ENCODE data around the gene ALPG. TPM values are rescaled to one million over a fixed set of nuclear protein-coding genes. Genes with fewer than 3 reads are reported as not detected.
"Not testable (repeated sequence)": the region's sequence is repeated elsewhere in the genome, so short reads cannot be mapped to it uniquely, and the experiment has no call there.

The ALPG gene
- total RNA-seq, 1 experiment from 2014 or later: 0.10 TPM

GRCh38 chr2:232441147-232441651 is 34.6 kb downstream of the ALPG start:
- Histone ChIP-seq H4K20me1 (ENCODE audit: insufficient read depth) (no peaks in the 10 kb centered on the region), H3K27ac (ENCODE audit: low read depth, low read length) (no peak overlapping the region), H3K9me2 (ENCODE audit: insufficient read depth) (no peaks in the 10 kb centered on the region), H2AFZ (ENCODE audit: low read depth, low read length, poor library complexity, severe bottlenecking) (no peak overlapping the region), H3K27me3 (ENCODE audit: insufficient read depth, low read length) (no peaks in the 10 kb centered on the region), H3K79me2 (ENCODE audit: insufficient read depth, low read length) (no peaks in the 10 kb centered on the region), H3K36me3 (ENCODE audit: control insufficient read depth in 1 of 2, insufficient read depth in 2 of 2, low read length in 2 of 2) (no peaks in the 10 kb centered on the region), H3K4me2 (ENCODE audit: low read length) (no peak overlapping the region), H3K9me3 (ENCODE audit: control insufficient read depth in 1 of 2, insufficient read depth in 1 of 2, low read depth in 1 of 2, low read length in 2 of 2) (no peaks in the 10 kb centered on the region), H3K4me3 (replicated peaks in 1 of 2; ENCODE audit: low read depth in 1 of 2, low read length in 2 of 2) (no peak overlapping the region), H3K9ac (ENCODE audit: low read length) (no peak overlapping the region), H3K4me1 (ENCODE audit: control insufficient read depth in 1 of 2, insufficient read depth in 2 of 2, low read length in 2 of 2) (peaks cover 0 to 13% of the 10 kb centered on the region in 2 experiments; a peak in 2 of 4 replicates)
- TF ChIP-seq JUND (IDR thresholded peaks at IDR 0.05) (no peak), REST (IDR thresholded peaks at IDR 0.05; ENCODE audit: low read depth) (no peak), MAX (IDR thresholded peaks at IDR 0.05) (no peak), CBX3 (IDR thresholded peaks at IDR 0.05; ENCODE audit: low read depth) (no peak), EZH2 (IDR thresholded peaks at IDR 0.05) (no peak), ZFX (IDR thresholded peaks at IDR 0.05) (no peak), ATF3 (IDR thresholded peaks at IDR 0.05) (no peak), POLR2AphosphoS5 (IDR thresholded peaks at IDR 0.05; ENCODE audit: low read depth, low read length) (no peak), CTCF (IDR thresholded peaks at IDR 0.05 in 2 of 3, conservative IDR thresholded peaks at IDR 0.05 in 1 of 3; ENCODE audit: borderline replicate concordance in 1 of 3, insufficient read depth in 1 of 3, low read depth in 2 of 3, low read length in 2 of 3) (no peak), ZNF274 (IDR thresholded peaks at IDR 0.05; ENCODE audit: low read depth, low read length) (no peak), SP1 (IDR thresholded peaks at IDR 0.05; ENCODE audit: low read depth) (no peak), FOSL1 (IDR thresholded peaks at IDR 0.05; ENCODE audit: low read depth) (no peak), SIN3A (IDR thresholded peaks at IDR 0.05; ENCODE audit: low read depth) (no peak)
- RAD21 ChIA-PET (ENCODE audit: low non-redundant PET in 1 of 2, low total read pairs in 2 of 2, uncharacterized antibody in 2 of 2, unreplicated experiment in 2 of 2): no interaction called here
- DNase-seq (ENCODE audit: low read depth, low spot score): no peak
- CTCF ChIA-PET: interaction anchor here (1.2 kb wide), 1 partner anchor 541 kb away, joined by 5 read pairs; no protein-coding TSS in a partner anchor
- ATAC-seq: no peak
- BruUV-seq (replicated peaks): no TSS peak
- POLR2A ChIA-PET: no interaction called here
- intact Hi-C loops (cut with micrococcal nuclease): loop anchor here (2.0 to 5.0 kb wide), 3 partner anchors 74 to 640 kb away; no protein-coding TSS in a partner anchor

GRCh38 chr2:232441922-232442321 is 35.3 kb downstream of the ALPG start:
- peaks cover 0 to 13% of the 10 kb centered on the region in 2 experiments; a peak in 2 of 4 replicates for H3K4me1 ChIP-seq (ENCODE audit: control insufficient read depth in 1 of 2, insufficient read depth in 2 of 2, low read length in 2 of 2)
- H3K27ac ChIP-seq (ENCODE audit: low read depth, low read length); H3K9me3 ChIP-seq (ENCODE audit: control insufficient read depth in 1 of 2, insufficient read depth in 1 of 2, low read depth in 1 of 2, low read length in 2 of 2); POLR2A ChIA-PET; H3K4me2 ChIP-seq (ENCODE audit: low read length); H3K9me2 ChIP-seq (ENCODE audit: insufficient read depth); BruUV-seq (replicated peaks); H2AFZ ChIP-seq (ENCODE audit: low read depth, low read length, poor library complexity, severe bottlenecking); H3K79me2 ChIP-seq (ENCODE audit: insufficient read depth, low read length); ATAC-seq; H3K36me3 ChIP-seq (ENCODE audit: control insufficient read depth in 1 of 2, insufficient read depth in 2 of 2, low read length in 2 of 2); RAD21 ChIA-PET (ENCODE audit: low non-redundant PET in 1 of 2, low total read pairs in 2 of 2, uncharacterized antibody in 2 of 2, unreplicated experiment in 2 of 2); H4K20me1 ChIP-seq (ENCODE audit: insufficient read depth); H3K27me3 ChIP-seq (ENCODE audit: insufficient read depth, low read length); H3K4me3 ChIP-seq (replicated peaks in 1 of 2; ENCODE audit: low read depth in 1 of 2, low read length in 2 of 2); H3K9ac ChIP-seq (ENCODE audit: low read length); DNase-seq (ENCODE audit: low read depth, low spot score): not testable (repeated sequence)
- intact Hi-C loops (cut with micrococcal nuclease): loop anchor here (2.0 to 5.0 kb wide), 3 partner anchors 75 to 641 kb away; no protein-coding TSS in a partner anchor
- CTCF ChIA-PET: interaction anchor here (1.2 kb wide), 1 partner anchor 541 kb away, joined by 5 read pairs; no protein-coding TSS in a partner anchor

Measured in HCT116 (cell line).